HG02885 (cell line): ENCODE results near the gene SCOC.
"Not testable (repeated sequence)": the region's sequence is repeated elsewhere in the genome, so short reads cannot be mapped to it uniquely, and the experiment has no call there.

Experiments used
- ATAC-seq: cut with Tn5 transposase; IDR thresholded peaks from one replicate; pipeline ENCODE4 v1.9.1; 2021; ENCODE audit warnings: mild to moderate bottlenecking; ENCODE audit not compliant: unreplicated experiment, poor library complexity

Gene SCOC

DNA sequence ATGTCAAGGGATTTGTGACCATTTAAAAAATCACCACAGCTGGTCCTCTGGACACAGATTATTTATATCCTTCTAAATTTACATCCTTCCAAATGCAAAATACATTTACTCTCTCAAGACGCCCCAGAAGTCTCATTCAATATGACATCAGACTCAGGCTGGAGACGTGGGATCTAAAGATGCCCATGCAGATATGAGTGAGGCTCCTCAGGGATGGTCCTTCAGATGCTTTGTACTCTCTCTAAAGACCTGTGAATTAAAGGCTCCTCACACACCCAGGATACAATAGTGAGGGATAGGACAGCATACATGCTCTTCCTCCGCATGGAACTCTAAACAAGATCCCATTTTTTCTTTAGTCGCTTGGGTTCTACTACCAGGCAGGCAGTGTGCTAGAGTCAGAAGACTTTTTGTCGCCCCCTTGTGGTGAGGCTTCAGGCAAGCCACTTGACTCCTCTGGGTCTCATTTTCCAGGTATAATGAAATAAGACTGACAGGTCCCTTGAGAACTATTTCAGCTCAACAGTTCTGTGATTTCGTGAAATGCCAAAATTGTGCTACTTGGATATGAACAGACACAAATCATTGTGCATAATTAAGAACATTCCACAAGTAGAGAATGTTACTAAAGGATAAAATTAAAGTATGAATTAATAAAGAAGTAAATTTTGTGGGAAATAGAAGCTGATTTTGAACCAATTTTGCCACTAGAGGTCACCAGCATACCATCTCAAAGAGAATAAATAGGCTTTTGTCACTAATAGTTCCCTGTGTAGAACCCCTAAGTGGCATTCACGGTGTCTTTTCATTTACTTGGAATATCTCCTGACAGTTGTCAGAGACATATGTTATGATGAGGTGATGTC is 13.7 kb upstream of the SCOC start:
- peak; percentile 98 for ATAC-seq

DNA sequence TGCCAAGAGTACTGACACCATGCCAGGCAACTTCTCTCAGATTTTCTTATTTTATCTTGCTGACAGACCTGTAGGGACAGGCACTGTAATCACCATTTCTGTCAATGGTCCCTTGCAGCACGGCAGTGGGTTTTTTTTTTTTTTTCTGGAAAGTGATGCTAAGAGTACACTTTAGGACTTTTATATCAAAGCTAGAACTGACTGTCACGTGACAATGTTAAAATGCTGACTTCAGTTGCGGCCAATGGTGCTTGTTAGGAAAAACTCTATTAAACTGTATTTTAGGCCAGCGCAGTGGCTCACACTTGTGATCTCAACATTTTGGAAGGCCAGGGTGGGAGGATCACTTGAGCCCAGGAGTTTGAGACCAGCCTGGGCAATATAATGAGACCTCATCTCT is 12.3 kb upstream of the SCOC start:
- ATAC-seq: no peak

- ATAC-seq: no peak
Measured at GRCh38 chr4:140363051-140363450, 10.4 kb upstream of the SCOC start.

DNA sequence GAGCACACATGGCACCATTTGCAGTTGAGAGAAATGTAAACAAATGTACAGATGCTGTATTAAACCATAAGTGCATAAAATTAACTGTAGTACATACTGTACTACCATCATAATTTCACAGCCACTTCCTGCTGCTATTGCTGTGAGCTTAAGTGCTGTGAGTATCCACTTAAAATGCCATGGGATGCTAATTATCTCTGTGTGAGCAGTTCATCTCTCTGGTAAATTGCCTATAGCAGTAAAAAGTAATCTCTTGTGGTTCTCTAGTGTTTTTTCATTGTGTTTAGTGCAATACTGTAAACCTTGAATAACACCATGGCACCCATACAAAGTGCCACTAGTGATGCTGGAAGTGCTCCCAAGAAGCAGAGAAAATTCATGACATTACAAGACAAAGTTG is 9.9 kb upstream of the SCOC start:
- no peak for ATAC-seq

- ATAC-seq: no peak
Measured at GRCh38 chr4:140367738-140368137, 5.7 kb upstream of the SCOC start.

DNA sequence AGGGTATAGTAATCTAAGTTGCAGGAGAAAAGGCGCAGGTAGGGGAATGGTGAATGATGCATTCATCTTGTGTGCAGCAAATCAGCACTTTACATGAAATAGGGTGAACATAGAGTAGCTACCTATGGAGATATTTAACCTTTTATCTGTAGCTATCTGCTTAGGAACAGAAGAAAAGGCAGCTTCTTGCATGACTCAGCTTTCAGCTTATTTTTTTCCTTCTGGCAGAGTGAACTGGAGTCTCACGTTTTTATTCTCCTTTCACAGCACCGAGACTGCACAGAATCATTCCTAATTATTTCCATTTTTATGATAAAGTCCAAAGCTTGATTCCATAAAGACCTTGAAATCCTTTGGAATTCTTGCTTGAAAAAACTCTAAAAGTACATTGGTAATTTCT is 4.8 kb upstream of the SCOC start:
- no peak for ATAC-seq

GRCh38 chr4:140372751-140373327 is 607 bp upstream of the SCOC start:
- peak; percentile 63 for ATAC-seq

DNA sequence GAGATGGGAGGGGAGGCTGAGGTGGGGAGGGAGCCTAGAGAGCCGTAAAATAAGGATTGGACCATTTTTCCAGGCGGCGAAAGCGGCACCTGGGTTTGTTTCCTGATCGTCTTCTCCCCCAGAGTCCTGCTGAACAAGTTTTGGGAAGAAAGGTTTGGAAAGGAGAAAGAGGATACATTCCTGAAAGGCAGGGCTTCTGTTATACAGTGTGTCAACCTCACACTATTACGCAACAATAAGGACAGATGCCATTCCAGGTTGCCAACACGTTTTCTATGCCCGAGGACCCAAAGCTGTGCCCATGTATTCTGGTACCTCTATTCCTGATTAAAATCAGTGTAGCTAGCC is 658 bp downstream of the SCOC start:
- ATAC-seq: no peak

GRCh38 chr4:140382732-140383131 is 9.3 kb downstream of the SCOC start:
- ATAC-seq: no peak

GRCh38 chr4:140388015-140388414 is 14.6 kb downstream of the SCOC start:
- no peak for ATAC-seq

DNA sequence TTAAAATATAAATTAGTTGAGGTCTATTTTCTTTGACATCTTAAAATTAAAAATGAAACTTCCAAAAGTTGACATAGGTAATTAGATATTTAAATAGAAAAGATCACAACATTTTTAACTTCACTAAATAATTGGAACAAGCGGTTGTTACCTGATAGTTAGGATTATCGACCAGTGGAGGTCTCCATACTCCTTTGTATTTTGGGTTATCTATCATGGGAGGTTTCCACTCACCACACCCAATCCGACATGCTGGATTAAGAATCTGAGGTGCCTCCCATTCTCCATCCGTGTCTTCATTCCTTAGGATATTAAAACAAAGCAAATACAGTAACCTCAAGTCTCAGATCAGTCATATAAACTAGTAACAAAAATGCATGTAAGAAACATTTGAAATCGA is 22.2 kb downstream of the SCOC start:
- no peak for ATAC-seq

DNA sequence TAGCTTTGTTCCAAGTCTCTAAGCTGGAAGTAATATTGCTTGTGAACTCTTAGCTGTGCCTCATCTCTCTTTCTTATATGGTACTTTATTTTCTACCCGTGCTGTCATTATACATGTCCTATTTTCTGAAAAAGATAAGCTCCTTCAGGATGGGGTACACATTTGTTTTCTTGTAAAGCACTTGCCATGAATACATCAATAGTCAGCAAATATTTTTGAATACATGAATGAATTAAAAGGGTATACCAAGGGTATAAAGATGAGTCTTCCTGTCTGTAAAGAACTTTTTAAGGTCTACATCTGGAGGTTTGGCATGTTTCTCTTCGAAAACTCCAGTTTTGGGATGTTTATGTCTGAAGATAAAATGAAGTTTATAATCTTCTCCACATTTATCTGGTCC is 26.7 kb downstream of the SCOC start:
- no peak for ATAC-seq

GRCh38 chr4:140406292-140406691 is 32.8 kb downstream of the SCOC start:
- no peak for ATAC-seq

DNA sequence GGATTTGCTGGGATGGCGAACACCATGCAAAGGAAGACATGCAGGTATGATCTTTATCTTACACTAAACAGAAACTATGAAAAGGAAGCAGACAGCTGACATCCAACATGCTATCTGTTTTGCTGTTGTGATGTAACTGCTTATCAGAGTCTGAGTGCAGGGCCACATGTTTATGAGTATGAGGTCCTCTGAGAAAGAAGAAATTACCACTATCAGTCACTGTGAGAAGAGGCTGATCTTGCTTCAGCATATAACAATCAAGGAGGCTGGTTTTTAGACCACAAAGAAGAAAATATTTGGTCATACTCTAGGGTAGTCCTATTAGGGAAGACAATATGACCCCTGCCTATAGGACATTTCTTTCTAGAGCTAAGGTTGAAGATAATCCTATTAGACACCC is 35.5 kb downstream of the SCOC start:
- no peak for ATAC-seq

DNA sequence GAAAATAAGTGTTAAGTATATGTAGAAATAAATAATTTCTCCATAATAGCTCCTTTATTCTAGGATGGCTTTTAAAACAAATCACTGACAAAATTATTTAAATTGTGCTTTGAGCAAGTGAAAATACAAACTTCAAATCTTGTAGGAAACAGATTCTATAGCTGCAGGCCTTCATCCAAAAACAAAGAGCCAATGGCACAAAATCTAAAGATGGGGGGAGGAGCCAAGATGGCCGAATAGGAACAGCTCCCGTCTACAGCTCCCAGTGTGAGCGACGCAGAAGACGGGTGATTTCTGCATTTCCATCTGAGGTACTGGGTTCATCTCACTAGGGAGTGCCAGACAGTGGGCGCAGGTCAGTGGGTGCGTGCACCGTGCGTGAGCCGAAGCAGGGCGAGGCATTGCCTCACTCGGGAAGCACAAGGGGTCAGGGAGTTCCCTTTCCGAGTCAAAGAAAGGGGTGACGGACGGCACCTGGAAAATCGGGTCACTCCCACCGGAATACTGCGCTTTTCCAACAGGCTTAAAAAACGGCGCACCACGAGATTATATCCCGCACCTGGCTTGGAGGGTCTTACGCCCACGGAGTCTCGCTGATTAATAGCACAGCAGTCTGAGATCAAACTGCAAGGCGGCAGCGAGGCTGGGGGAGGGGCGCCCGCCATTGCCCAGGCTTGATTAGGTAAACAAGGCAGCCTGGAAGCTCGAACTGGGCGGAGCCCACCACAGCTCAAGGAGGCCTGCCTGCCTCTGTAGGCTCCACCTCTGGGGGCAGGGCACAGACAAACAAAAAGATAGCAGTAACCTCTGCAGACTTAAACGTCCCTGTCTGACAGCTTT is 39.9 kb downstream of the SCOC start:
- not testable (repeated sequence) for ATAC-seq

GRCh38 chr4:140423106-140423505 is 49.7 kb downstream of the SCOC start:
- ATAC-seq: no peak

DNA sequence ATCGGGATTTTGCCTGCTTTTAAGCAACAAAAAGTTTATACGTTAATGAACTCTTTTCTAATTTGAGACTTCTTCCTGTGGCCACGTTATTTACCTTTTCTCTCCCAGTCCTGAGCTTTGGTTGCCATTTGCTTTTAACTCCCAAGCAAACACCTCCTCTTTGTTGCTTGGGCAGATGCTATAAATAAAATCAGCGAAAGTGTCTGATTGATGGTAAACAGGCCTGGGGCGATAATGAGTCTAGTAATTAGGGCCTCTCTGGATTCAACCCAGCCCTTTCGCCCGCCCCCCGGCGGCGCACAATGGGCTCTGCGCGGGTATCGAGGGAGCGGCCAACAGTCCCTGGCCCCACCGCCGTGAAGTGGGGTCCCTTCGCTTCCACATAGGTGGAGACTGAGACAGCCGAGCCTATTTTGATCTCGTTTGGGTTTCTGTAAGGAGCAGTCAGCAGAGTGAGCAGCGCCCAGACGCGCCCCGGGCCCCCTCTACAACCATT is 53.2 kb downstream of the SCOC start:
- ATAC-seq: peak; percentile 23

GRCh38 chr4:140427106-140427918 is 53.9 kb downstream of the SCOC start, which contains the start of gene CLGN:
CLGN (minus strand) TSS chr4:140427648; CDS start chr4:140413078, 14,570 bp downstream.
- ATAC-seq: peak; percentile 89

DNA sequence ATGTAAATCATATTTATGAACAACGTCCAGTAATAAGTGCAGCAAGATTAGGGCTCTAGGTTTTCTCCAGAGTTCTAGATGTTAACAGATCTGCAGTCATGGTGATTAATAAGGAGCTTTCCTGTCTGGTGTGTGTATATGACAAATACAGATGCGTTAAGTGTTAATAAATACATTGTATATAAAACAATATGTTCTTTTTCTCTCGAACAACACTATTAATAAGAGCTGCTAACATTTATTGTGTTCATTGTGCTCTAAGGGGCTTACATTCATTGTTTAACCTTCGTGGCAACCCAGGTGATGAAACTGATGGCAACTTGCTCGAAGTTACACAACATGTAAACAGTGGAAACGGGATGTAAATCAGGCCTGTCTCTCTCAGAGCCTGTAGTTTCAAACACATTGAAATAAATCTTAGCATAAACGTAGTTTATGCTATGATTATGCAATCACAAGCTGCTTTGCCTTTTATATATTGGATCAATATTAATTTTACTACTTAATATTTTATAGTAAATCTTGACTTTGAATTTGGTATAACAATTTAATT is 54.5 kb downstream of the SCOC start:
- no peak for ATAC-seq
